K562 (cell line): ENCODE measurements around the gene DOCK3. TPM values are rescaled to one million over a fixed set of nuclear protein-coding genes. Genes with fewer than 3 reads are reported as not detected.

Source experiments
- ATAC-seq: fragments of 200-7000 bp; cut with Tn5 transposase; 3 replicates; pipeline ENCODE4 v1.9.1; 2020; ENCODE audit warnings: moderate library complexity
- BruUV-seq: library from RNA; stranded (reverse); fragments of 400-500 nt; replicated peaks from 2 replicates; lab custom pipeline; 2021; lab: Mats Ljungman, UMichigan
- CTCF ChIA-PET: fragments of 300-600 bp; formaldehyde crosslinking; extraction: SDS; loops from one replicate; lab custom pipeline; 2021; ENCODE audit warnings: low intra/inter-chr PET ratio; lab: Yijun Ruan, JAX
- POLR2A ChIA-PET: fragments of 300-600, 350-650 bp; sonication (Branson Sonifier 250); formaldehyde crosslinking; extraction: SDS; loops from one replicate; lab custom pipeline; 2021; ENCODE audit warnings: antibody characterized with exemption, inconsistent platforms; lab: Yijun Ruan, JAX
- DNase-seq, 4 experiments: peaks; one replicate each; pipeline versions ENCODE4 v3.0.0 to v3.0.0-alpha.2; 2011 to 2018; ENCODE audit warnings: low spot score in 3 of 4, mixed read lengths in 3 of 4; ENCODE audit errors: extremely low read depth in 1 of 4
- FAIRE-seq: peaks from 2 replicates; lab custom pipeline; 2011; peaks lifted over from hg19 to GRCh38; lab: Jason Lieb, UNC
- H2AFZ ChIP-seq: 2 replicates; pipeline ENCODE4 v1.6.0; 2011; ENCODE audit warnings: low read depth, low read length, control low read depth, inconsistent platforms
- H3K27ac ChIP-seq: fragments of 200-600 bp; 3 replicates; pipeline ENCODE4 v1.8.0; 2011; ENCODE audit warnings: low read depth, mild to moderate bottlenecking, control low read depth, inconsistent platforms, low read length, moderate library complexity, mixed read lengths; ENCODE audit errors: extremely low read depth
- H3K27me3 ChIP-seq, 2 experiments: fragments of 300-600 bp in 1 of 2; 2 replicates in 1 of 2; 3 replicates in 1 of 2; pipeline versions ENCODE4 v1.6.0 to v1.8.0; 2011; ENCODE audit warnings: inconsistent platforms in 2 of 2, low read length in 2 of 2, mild to moderate bottlenecking in 1 of 2, mixed read lengths in 1 of 2, moderate library complexity in 1 of 2; ENCODE audit not compliant: control insufficient read depth in 2 of 2, insufficient read depth in 2 of 2
- H3K36me3 ChIP-seq: fragments of 300-600 bp; 3 replicates; pipeline ENCODE4 v1.8.0; 2011; ENCODE audit warnings: mild to moderate bottlenecking, low read length, inconsistent platforms; ENCODE audit not compliant: control insufficient read depth, insufficient read depth
- H3K4me1 ChIP-seq, 2 experiments: fragments of 200-600 bp in 1 of 2; replicated peaks in 1 of 2; 2 replicates in 1 of 2; 3 replicates in 1 of 2; pipeline versions ENCODE4 v1.5.1 to v1.8.0; 2011; ENCODE audit warnings: inconsistent platforms in 2 of 2, low read length in 2 of 2, mild to moderate bottlenecking in 1 of 2, mixed read lengths in 1 of 2, moderate library complexity in 1 of 2; ENCODE audit not compliant: control insufficient read depth in 2 of 2, insufficient read depth in 2 of 2
- H3K4me2 ChIP-seq: 2 replicates; pipeline ENCODE4 v1.6.1; 2011; ENCODE audit warnings: low read length, control low read depth, inconsistent platforms, mixed read lengths; ENCODE audit not compliant: insufficient read depth
- H3K4me3 ChIP-seq: fragments of 200-600 bp; sonication (generic), shearing (Covaris generic); 2 replicates; pipeline ENCODE4 v1.5.1; 2016; ENCODE audit warnings: control low read depth, inconsistent platforms
- H3K79me2 ChIP-seq: fragments of 200-600 bp; 3 replicates; pipeline ENCODE4 v1.8.0; 2011; ENCODE audit warnings: low read length, inconsistent platforms; ENCODE audit not compliant: control insufficient read depth, insufficient read depth
- H3K9ac ChIP-seq, 2 experiments: 2 replicates each; pipeline versions ENCODE4 v1.6.0 to v1.6.1; 2011; ENCODE audit warnings: low read depth in 2 of 2, low read length in 2 of 2, control low read depth in 1 of 2, inconsistent platforms in 1 of 2, mild to moderate bottlenecking in 1 of 2, mixed read lengths in 1 of 2; ENCODE audit not compliant: insufficient read depth in 1 of 2
- H3K9me1 ChIP-seq: one replicate; pipeline ENCODE4 v1.6.0; 2011; ENCODE audit warnings: inconsistent platforms, mild to moderate bottlenecking, low read length, moderate library complexity; ENCODE audit not compliant: control insufficient read depth, insufficient read depth
- H3K9me3 ChIP-seq: replicated peaks from 2 replicates; pipeline ENCODE4 v1.5.1; 2011; ENCODE audit warnings: low read depth, low read length, inconsistent platforms; ENCODE audit not compliant: control insufficient read depth, insufficient read depth
- H4K20me1 ChIP-seq: replicated peaks from 2 replicates; pipeline ENCODE4 v1.6.1; 2011; ENCODE audit warnings: low read length, inconsistent platforms, mixed read lengths; ENCODE audit not compliant: control insufficient read depth, insufficient read depth
- BRF2 ChIP-seq: IDR thresholded peaks from 3 replicates; pipeline ENCODE4 v1.6.1; 2011; ENCODE audit warnings: borderline replicate concordance, mild to moderate bottlenecking; ENCODE audit not compliant: insufficient read length, insufficient read depth
- CBX1 ChIP-seq: sonication (generic); IDR thresholded peaks from 2 replicates; pipeline ENCODE4 v1.6.1; 2016; ENCODE audit warnings: antibody characterized with exemption, low read depth, mild to moderate bottlenecking
- CHCHD3 ChIP-seq: fragments of 250-450 bp; sonication (Bioruptor Pico); IDR thresholded peaks from 2 replicates; pipeline ENCODE4 v2.1.2; 2022; ENCODE audit warnings: mild to moderate bottlenecking
- FOXJ3 ChIP-seq: sonication (generic); formaldehyde crosslinking; IDR thresholded peaks from 2 replicates; pipeline ENCODE4 v1.4.0; 2020; ENCODE audit warnings: mild to moderate bottlenecking, missing genetic modification reagents
- HMGXB4 ChIP-seq: sonication (generic); formaldehyde crosslinking; IDR thresholded peaks from 2 replicates; pipeline ENCODE4 v1.8.1; 2023; ENCODE audit warnings: mild to moderate bottlenecking, missing genetic modification reagents
- ILF3 ChIP-seq: fragments of 450-650 bp; IDR thresholded peaks from 2 replicates; pipeline ENCODE4 v1.6.1; 2018; ENCODE audit warnings: antibody characterized with exemption, mild to moderate bottlenecking, moderate library complexity, borderline replicate concordance
- MBD2 ChIP-seq: sonication (generic); IDR thresholded peaks from 2 replicates; pipeline ENCODE4 v1.6.1; 2016; ENCODE audit warnings: low read depth, borderline replicate concordance
- PKNOX1 ChIP-seq: fragments of 450-650 bp; IDR thresholded peaks from 2 replicates; pipeline ENCODE4 v1.6.1; 2016
- SIN3A ChIP-seq, 2 experiments: fragments of 150-350 bp in 1 of 2; IDR thresholded peaks; 2 replicates each; pipeline ENCODE4 v1.6.1; 2011 to 2016; ENCODE audit warnings: borderline replicate concordance in 2 of 2, low read depth in 2 of 2, low read length in 2 of 2, mild to moderate bottlenecking in 2 of 2, moderate library complexity in 2 of 2; ENCODE audit not compliant: control insufficient read depth in 1 of 2
- SRSF3 ChIP-seq: fragments of 200-400 bp; formaldehyde crosslinking; IDR thresholded peaks from 2 replicates; pipeline ENCODE4 v1.6.1; 2016; ENCODE audit warnings: mild to moderate bottlenecking, low read length, moderate library complexity; ENCODE audit not compliant: insufficient read depth
- TCF7 ChIP-seq: sonication (generic); IDR thresholded peaks from 2 replicates; pipeline ENCODE4 v1.6.1; 2016; ENCODE audit warnings: antibody characterized with exemption, borderline replicate concordance
- U2AF2 ChIP-seq: fragments of 200-400 bp; formaldehyde crosslinking; optimal IDR thresholded peaks from 2 replicates; pipeline ENCODE3; 2017; ENCODE audit warnings: low read depth, mild to moderate bottlenecking, low read length
- ZBTB8A ChIP-seq: fragments of 450-650 bp; IDR thresholded peaks from 2 replicates; pipeline ENCODE4 v1.6.1; 2018; ENCODE audit warnings: mild to moderate bottlenecking, moderate library complexity; ENCODE audit not compliant: partially characterized antibody
- ZNF384 ChIP-seq: IDR thresholded peaks from 2 replicates; pipeline ENCODE4 v1.6.1; 2012; ENCODE audit warnings: low read depth, low read length, improper control_type of control experiment
- ZNF584 ChIP-seq: fragments of 200-800 bp; sonication (Bioruptor generic); IDR thresholded peaks from 2 replicates; pipeline ENCODE4 v1.6.1; 2016; ENCODE audit warnings: low read depth, mild to moderate bottlenecking, missing genetic modification characterization, missing compliant biosample characterization
- in situ Hi-C: fragments of 300-500 bp; cut with MboI; formaldehyde crosslinking; loops from 4 replicates; pipeline ENCODE4 v1.15.0; 2018; ENCODE audit warnings: inconsistent platforms, mixed read lengths
- intact Hi-C: fragments of 100-400 bp; cut with micrococcal nuclease; formaldehyde crosslinking; loops from 2 replicates; pipeline ENCODE4 v1.14.2; 2022
- polyA plus RNA-seq, 8 experiments: library from polyadenylated mRNA; depleted of rRNA in 4 of 8; stranded (reverse) in 5 of 8; unstranded in 3 of 8; fragments of >200 nt; fragmentation: Nextera tagmentation in 2 of 8; fragmentation: Illumina TruSeq in 1 of 8; extraction: Ambion mirVana in 2 of 8; extraction: Trizol in 1 of 8; gene quantifications; 2 replicates each; pipeline versions ENCODE4 v1.2.1 to v1.2.3, GENCODE V29; 2011 to 2014; ENCODE audit warnings: inconsistent platforms in 1 of 8, missing spikeins in 1 of 8
- total RNA-seq, 7 experiments: library from RNA; depleted of rRNA in 6 of 7; stranded (reverse); fragments of >200 nt in 6 of 7; fragmentation: Illumina TruSeq in 2 of 7; extraction: Trizol in 2 of 7; gene quantifications; 2 replicates each; pipeline versions ENCODE4 v1.2.1 to v1.2.3, GENCODE V29; 2011 to 2021; ENCODE audit warnings: low replicate concordance in 1 of 7

The DOCK3 gene
- total and polyA plus RNA-seq, 9 of the 15 experiments (the other 6 are each of a cell fraction or from before 2014, with no cell fraction given) = under 0.01 to 0.03 (median 0.01) TPM; not detected in 4

- FAIRE-seq (no peak), DNase-seq (no peak), ATAC-seq (no peak)
- Histone ChIP-seq H4K20me1 (no peaks in the 10 kb centered on the region), H3K9me1 (no peaks in the 10 kb centered on the region), H3K4me1 (no peaks in the 10 kb centered on the region; a peak in 2 of 5 replicates), H3K9me3 (no peaks in the 10 kb centered on the region), H2AFZ (no peak overlapping the region), H3K9ac (no peak overlapping the region), H3K27me3 (peaks cover 13 to 57% of the 10 kb centered on the region in 2 experiments), H3K27ac (no peak overlapping the region), H3K36me3 (no peaks in the 10 kb centered on the region), H3K79me2 (no peaks in the 10 kb centered on the region), H3K4me3 (no peak overlapping the region), H3K4me2 (no peak overlapping the region)
- TF ChIP-seq SIN3A (IDR thresholded peaks at IDR 0.05; ENCODE audit: borderline replicate concordance in 2 of 2, control insufficient read depth in 1 of 2, low read depth in 2 of 2, low read length in 2 of 2) = no peak
- no peak for TF ChIP-seq BRF2
- TF ChIP-seq U2AF2 = no peak
- TF ChIP-seq CBX1 = no peak
- TF ChIP-seq ZNF584 (CRISPR knock-in tag) = no peak
- no peak for TF ChIP-seq SRSF3
- no peak for TF ChIP-seq HMGXB4 (CRISPR knock-in tag)
- no peak for TF ChIP-seq CHCHD3 (CRISPR knock-in tag)
- no peak for TF ChIP-seq ZNF384
- no peak for TF ChIP-seq FOXJ3 (CRISPR knock-in tag)
- TF ChIP-seq ZBTB8A = no peak
- TF ChIP-seq MBD2 = no peak
- no peak for TF ChIP-seq PKNOX1
- no peak for TF ChIP-seq ILF3
- TF ChIP-seq TCF7 = no peak
- no TSS peak for BruUV-seq
- ChIA-PET CTCF (no interaction called here), POLR2A (no interaction called here)
- intact Hi-C loops = loop anchor here (10.0 kb wide), 1 partner anchor 700 kb away; the partner anchor contains the start of gene DOCK3
- in situ Hi-C loops = loop anchor here (5.0 to 10.0 kb wide), 2 partner anchors 270 to 758 kb away; partner anchors contain the start of gene MAPKAPK3
These were observed 700.4 kb downstream of the DOCK3 start for GRCh38 chr3:51375136-51375535.
